NOMO-1 treated with DMSO at 0.1 percent for 48 hours (cell line): ENCODE results near the gene RAPGEF1.
"Not testable (repeated sequence)": the region's sequence is repeated elsewhere in the genome, so short reads cannot be mapped to it uniquely, and the experiment has no call there.

ENCODE experiments used
- DNase-seq: peaks from one replicate; lab custom pipeline; 2025; ENCODE audit not compliant: unreplicated experiment; lab: John Stamatoyannopoulos, UW

RAPGEF1 gene

GRCh38 chr9:131674425-131675421 is 65.2 kb downstream of the RAPGEF1 start:
- no peak for DNase-seq

- DNase-seq, result no peak
Observed at GRCh38 chr9:131673531-131673930, 66.3 kb downstream of the RAPGEF1 start.

GRCh38 chr9:131673068-131673467 is 66.8 kb downstream of the RAPGEF1 start:
- DNase-seq, result no peak

DNA sequence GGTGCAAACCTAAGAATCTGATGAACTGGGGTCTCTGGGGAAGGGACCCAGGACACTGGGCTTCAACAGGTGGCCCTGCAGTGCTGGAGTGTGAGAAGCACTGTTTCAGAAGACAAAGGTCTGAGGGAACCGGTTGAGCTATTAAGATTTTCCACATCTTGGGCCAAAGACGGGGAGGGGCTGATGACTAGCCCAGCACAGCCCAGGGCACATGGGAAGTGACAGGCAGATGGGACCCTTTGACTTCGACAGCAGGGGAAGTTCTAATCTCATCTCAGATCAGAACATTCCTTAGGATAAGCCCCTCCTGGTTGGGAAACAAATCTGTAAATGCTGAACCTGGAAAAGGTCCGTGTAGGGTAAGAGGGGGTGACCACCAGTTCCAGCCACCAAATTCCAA is 67.4 kb downstream of the RAPGEF1 start:
- no peak for DNase-seq

DNA sequence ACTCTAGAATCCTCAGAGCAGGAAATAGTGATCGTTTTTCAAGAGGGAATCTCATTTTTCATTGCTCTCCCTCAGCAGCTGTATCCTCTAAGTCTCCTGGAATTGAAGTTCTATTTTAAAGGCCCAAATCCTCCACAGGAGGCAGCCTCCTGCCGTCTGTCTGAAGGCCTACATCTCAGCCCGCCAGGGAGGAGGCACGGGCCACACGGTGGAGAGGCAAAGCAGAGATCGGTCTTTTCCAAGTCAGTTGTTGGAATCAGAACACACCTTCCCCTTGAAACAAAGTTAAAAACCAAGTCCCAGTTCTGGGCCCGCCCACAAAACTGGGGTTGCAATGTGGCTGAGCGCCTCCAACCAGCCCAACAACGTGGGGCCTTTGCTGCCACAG is 68.7 kb downstream of the RAPGEF1 start:
- DNase-seq, result no peak

GRCh38 chr9:131670247-131671132 is 69.4 kb downstream of the RAPGEF1 start:
- DNase-seq, result no peak

DNA sequence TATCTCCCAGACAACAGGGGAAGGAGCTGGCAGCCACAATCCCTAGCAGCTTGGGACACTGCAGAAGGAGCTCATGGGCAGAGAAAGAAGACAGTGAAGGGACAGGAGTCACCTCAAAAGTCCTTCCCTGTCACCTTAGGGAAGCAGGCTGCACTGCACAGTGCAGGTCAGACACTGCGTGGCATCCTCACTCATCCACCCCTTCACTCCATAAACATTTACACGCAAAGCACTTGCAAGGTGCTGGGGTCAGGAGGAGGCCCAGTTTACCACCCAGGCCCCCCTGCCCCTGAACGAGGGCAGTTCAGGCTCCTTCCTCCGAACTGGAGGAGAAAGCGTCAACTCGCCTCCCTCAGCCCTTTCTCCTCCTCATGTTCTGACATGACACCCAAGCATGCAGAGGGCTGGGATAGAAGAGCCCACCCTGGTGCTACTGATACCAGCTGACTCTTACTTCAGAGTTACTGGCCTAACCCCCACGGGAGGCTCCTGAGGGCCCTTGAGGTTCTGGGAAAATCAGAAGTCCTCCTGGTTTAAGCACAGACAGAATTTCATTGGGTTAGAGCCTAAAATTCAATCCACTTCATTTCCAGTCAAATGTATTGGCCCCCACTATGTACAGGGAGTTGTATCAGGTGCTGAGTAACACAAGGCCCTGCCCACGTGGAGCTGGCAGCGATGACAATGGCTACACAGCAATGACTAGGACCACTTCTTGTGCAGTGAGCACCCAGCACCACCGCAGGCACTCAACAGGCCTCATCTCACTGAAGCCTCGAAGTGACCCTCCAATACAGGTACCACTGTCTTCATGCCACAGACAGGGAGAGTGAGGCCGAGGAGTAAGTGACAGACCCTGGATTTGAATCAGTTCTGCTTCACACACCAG is 70.4 kb downstream of the RAPGEF1 start:
- no peak for DNase-seq

GRCh38 chr9:131668439-131669268 is 71.2 kb downstream of the RAPGEF1 start:
- no peak for DNase-seq

GRCh38 chr9:131668057-131668438 is 71.8 kb downstream of the RAPGEF1 start:
- no peak for DNase-seq

GRCh38 chr9:131667576-131667975 is 72.3 kb downstream of the RAPGEF1 start:
- no peak for DNase-seq

DNA sequence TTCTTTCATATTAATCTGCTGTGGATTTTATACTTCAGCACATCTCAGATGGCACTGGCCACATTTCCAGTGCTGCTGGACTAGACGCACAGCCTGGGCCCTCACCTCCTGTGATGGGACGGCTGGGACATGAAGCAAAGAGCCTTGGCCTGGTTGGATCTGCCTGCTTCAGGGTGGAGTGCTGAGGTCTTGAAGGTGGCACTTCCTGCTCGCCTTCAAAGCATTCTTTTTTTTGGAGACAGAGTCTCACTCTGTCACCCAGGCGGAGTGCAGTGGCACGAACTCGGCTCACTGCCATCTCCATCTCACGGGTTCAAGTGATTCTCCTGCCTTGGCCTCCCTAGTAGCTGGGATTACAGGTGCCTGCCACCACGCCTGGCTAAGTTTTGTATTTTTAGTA is 73.1 kb downstream of the RAPGEF1 start:
- DNase-seq, result no peak

GRCh38 chr9:131666029-131666428 is 73.8 kb downstream of the RAPGEF1 start:
- DNase-seq, result no peak

DNA sequence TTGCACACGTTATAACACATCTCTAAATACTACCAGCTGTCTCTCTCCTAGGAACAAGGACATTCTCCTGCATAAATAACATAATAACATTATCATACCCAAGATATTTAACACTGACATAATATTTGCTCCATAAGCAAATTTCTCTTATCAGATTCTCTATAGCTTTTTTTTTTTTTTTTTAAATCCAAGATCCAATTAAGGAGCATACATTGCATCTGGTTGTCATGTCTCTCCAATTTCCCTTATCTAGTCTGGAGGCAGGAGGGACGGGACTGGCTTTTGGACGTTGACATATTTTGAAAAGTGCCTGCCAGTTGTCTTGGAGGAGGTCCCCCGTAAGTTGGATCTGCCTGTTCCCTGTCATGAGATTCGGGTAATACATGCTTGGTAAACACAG is 76.6 kb downstream of the RAPGEF1 start:
- no peak for DNase-seq

- DNase-seq, result not testable (repeated sequence)
Observed at GRCh38 chr9:131662289-131662621, 77.6 kb downstream of the RAPGEF1 start.

- DNase-seq, result no peak
Observed at GRCh38 chr9:131661568-131662288, 78.1 kb downstream of the RAPGEF1 start.

GRCh38 chr9:131660466-131661405 is 79.1 kb downstream of the RAPGEF1 start:
- no peak for DNase-seq

GRCh38 chr9:131658377-131659129 is 81.3 kb downstream of the RAPGEF1 start:
- peak; percentile 24 for DNase-seq

DNA sequence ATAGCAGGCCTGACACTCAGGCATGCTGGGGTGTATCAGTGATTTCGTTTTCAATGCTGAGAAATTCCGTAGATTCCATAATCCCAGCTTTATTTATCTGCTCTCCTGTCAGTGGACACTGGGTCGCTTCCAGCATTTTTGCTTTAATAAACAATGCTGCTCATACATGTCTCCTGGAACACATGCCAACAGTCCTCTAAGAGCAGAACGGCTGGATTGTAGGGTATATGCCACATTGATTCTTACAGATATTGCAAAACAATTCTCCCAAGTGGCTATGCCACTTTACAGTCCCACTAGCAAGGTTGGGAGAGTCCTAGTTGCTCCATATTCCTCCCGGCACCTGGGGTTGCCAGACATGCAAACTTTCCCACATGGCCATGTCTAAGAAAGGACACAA is 81.9 kb downstream of the RAPGEF1 start:
- DNase-seq, result no peak
